Upper lobe of left lung (tissue), 6 donors: ENCODE results near the gene DMD. TPM values are rescaled to one million over a fixed set of nuclear protein-coding genes. Genes with fewer than 3 reads are reported as not detected.

Experiments used
- ATAC-seq, 2 donors: fragments of 200-7000 bp; cut with Tn5 transposase; one replicate each; pipeline ENCODE4 v1.9.1; 2022; ENCODE audit warnings: mild to moderate bottlenecking in 2 of 2, moderate library complexity in 2 of 2; ENCODE audit not compliant: low FRiP score in 2 of 2
- DNase-seq, 2 donors: peaks; one replicate each; pipeline ENCODE4 v3.0.0-alpha.2; 2019 to 2020
- H3K27ac ChIP-seq, 4 donors: fragments of 200-600 bp; sonication (generic); one replicate each; pipeline ENCODE4 v1.5.1; 2016 to 2019
- H3K27me3 ChIP-seq, 4 donors: fragments of 200-600 bp; sonication (generic); one replicate each; pipeline ENCODE4 v1.5.1; 2017 to 2019
- H3K36me3 ChIP-seq, 4 donors: fragments of 200-600 bp; sonication (generic); one replicate each; pipeline ENCODE4 v1.5.1; 2016 to 2019
- H3K4me1 ChIP-seq, 4 donors: fragments of 200-600 bp; sonication (generic); one replicate each; pipeline ENCODE4 v1.5.1; 2018 to 2019
- H3K4me3 ChIP-seq, 4 donors: fragments of 200-600 bp; sonication (generic); one replicate each; pipeline ENCODE4 v1.5.1; 2017 to 2019; ENCODE audit warnings: mild to moderate bottlenecking in 2 of 4, moderate library complexity in 1 of 4
- H3K9me3 ChIP-seq, 4 donors: fragments of 200-600 bp; sonication (generic); one replicate each; pipeline ENCODE4 v1.5.1; 2018 to 2019
- EP300 ChIP-seq, 4 donors: sonication (generic); formaldehyde crosslinking; IDR thresholded peaks; one replicate each; pipeline ENCODE4 v1.5.1; 2017; ENCODE audit warnings: antibody characterized with exemption in 4 of 4, control low read depth in 2 of 4
- POLR2A ChIP-seq, 4 donors: fragments of 450-650 bp; IDR thresholded peaks; one replicate each; pipeline ENCODE4 v1.5.1; 2016 to 2017; ENCODE audit warnings: antibody characterized with exemption in 4 of 4, mild to moderate bottlenecking in 2 of 4
- POLR2AphosphoS5 ChIP-seq, 2 donors: sonication (generic); formaldehyde crosslinking; IDR thresholded peaks; one replicate each; pipeline ENCODE4 v1.5.1; 2017; ENCODE audit warnings: antibody characterized with exemption in 2 of 2
- WGBS, 2 donors: methylation state at CpG; one replicate each; pipeline ENCODE4 v1.1.5; 2017 to 2018; 5-methylcytosine and 5-hydroxymethylcytosine counted together
- total RNA-seq, 6 donors: library from RNA; depleted of rRNA in 4 of 6; stranded (reverse); fragments of >200 nt in 4 of 6; gene quantifications; one replicate each; pipeline versions ENCODE4 v1.1.0 to v1.2.1, GENCODE V29; 2016 to 2021
- TF ChIP-seq, protein P1 (sequence below), 6 experiments: fragments of 450-650 bp in 4 of 6; fragments of 200-600 bp in 2 of 6; sonication (generic) in 2 of 6; IDR thresholded peaks; one replicate each; pipeline ENCODE4 v1.5.1; 2016 to 2019; ENCODE audit warnings: antibody characterized with exemption in 6 of 6
- donor health status: DM: no; HTN: no; CAD: no; lungs with moderate emphysema.
- donor health status: DM: no; HTN: yes; CAD: no; lungs with severe emphysema.

DMD gene
- total RNA-seq, 6 donors from 2014 or later: 12.5 to 37.0 (median 24.0) TPM

DNA sequence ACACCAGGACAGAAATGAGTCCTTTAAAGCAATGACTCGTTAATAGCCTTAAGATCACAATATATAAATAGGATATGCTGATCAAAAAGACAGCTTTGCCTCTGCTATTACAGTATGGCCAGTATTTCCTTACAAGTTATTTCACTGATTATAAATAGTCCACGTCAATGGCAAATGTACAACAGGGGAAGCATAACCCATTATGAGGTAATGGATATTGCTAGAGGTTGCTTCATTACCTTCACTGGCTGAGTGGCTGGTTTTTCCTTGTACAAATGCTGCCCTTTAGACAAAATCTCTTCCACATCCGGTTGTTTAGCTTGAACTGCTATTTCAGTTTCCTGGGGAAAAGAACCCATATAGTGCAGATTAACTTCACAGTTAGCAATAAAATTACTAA is 1374.9 kb downstream of the DMD start:
- ATAC-seq (no peak), DNase-seq (no peak)
- Histone ChIP-seq H3K9me3 (no peaks in the 10 kb centered on the region), H3K27ac (no peak overlapping the region), H3K4me1 (no peaks in the 10 kb centered on the region), H3K36me3 (no peaks in the 10 kb centered on the region), H3K27me3 (no peaks in the 10 kb centered on the region), H3K4me3 (no peak overlapping the region)
- TF ChIP-seq POLR2AphosphoS5 (IDR thresholded peaks at IDR 0.05): no peak
- TF ChIP-seq, protein P1, sequence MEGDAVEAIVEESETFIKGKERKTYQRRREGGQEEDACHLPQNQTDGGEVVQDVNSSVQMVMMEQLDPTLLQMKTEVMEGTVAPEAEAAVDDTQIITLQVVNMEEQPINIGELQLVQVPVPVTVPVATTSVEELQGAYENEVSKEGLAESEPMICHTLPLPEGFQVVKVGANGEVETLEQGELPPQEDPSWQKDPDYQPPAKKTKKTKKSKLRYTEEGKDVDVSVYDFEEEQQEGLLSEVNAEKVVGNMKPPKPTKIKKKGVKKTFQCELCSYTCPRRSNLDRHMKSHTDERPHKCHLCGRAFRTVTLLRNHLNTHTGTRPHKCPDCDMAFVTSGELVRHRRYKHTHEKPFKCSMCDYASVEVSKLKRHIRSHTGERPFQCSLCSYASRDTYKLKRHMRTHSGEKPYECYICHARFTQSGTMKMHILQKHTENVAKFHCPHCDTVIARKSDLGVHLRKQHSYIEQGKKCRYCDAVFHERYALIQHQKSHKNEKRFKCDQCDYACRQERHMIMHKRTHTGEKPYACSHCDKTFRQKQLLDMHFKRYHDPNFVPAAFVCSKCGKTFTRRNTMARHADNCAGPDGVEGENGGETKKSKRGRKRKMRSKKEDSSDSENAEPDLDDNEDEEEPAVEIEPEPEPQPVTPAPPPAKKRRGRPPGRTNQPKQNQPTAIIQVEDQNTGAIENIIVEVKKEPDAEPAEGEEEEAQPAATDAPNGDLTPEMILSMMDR (IDR thresholded peaks at IDR 0.05): no peak
- TF ChIP-seq EP300 (IDR thresholded peaks at IDR 0.05): no peak
- no peak for TF ChIP-seq POLR2A (IDR thresholded peaks at IDR 0.05)
- WGBS, 2 donors: 64% methylated on average over 3 of the region's 3 CpGs

DNA sequence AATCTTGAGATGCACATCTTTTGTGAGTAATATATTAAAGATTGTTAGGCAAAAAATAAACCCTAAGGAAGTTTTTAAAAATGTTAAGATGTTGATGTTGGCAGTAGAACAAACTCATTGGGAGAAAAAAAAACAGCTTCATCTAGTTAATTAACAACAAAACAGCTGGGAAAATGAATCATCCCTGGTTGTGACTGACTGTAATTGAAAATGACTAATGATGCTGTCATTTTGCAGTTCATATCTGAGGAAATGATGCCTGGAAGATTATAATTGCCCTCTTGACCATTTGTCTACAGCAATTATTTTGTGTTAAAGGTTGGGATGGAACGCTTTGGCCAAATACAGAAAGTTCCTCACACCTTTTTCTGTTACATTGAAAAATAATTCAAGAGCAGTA is 1379.1 kb downstream of the DMD start:
- ATAC-seq (no peak), DNase-seq (no peak)
- 0% methylated on average over 1 of the region's 1 CpG for WGBS, 2 donors
- H3K4me1 ChIP-seq: no peaks in the 10 kb centered on the region
- H3K27me3 ChIP-seq: no peaks in the 10 kb centered on the region
- no peak overlapping the region for H3K4me3 ChIP-seq
- H3K27ac ChIP-seq: no peak overlapping the region
- H3K9me3 ChIP-seq: no peaks in the 10 kb centered on the region
- no peaks in the 10 kb centered on the region for H3K36me3 ChIP-seq
- TF ChIP-seq EP300 (IDR thresholded peaks at IDR 0.05): no peak
- TF ChIP-seq POLR2A (IDR thresholded peaks at IDR 0.05): no peak
- TF ChIP-seq, protein P1 (IDR thresholded peaks at IDR 0.05): no peak
- no peak for TF ChIP-seq POLR2AphosphoS5 (IDR thresholded peaks at IDR 0.05)

DNA sequence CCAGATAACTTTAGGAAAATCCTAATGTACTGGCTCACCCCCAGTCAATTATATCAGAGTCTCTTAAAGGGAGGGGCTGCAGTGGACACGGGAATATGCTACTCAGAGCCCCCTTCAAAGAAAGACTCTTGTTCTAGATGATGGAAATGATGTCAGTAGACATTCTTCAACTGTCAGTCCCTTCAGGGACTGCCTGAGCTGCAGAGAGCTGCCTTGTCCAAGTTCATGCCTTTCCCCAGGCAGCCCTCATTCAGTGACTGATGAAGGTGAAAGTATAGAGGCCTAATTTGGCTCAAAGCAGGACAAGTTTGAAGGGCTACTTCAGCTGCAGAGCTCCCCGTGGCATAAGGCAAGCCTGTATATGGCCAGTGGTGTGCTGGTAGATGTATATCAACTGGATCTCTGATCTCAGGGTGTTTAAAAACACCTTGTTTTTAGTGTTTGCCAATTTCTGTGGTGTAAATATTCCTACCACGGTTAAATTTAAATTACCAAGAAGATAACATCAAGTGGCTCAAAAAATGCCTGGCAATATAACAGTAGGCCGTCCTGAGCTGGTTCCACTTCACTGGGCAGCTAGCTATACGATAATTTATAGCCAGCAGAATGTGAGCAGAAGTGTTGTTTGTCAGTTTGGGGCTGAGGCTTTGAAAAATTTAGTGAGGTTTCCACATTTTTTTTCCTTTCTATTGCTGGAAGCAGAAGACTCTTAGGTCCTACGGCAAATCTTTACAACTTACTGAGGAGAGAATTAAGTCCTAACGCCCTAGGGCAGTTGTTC is 1390.7 kb downstream of the DMD start:
- ATAC-seq: no peak
- Histone ChIP-seq H3K4me1 (no peaks in the 10 kb centered on the region), H3K27me3 (no peaks in the 10 kb centered on the region), H3K4me3 (no peak overlapping the region), H3K36me3 (no peaks in the 10 kb centered on the region), H3K9me3 (no peaks in the 10 kb centered on the region), H3K27ac (no peak overlapping the region)
- WGBS, 2 donors: 60 to 85% methylated on average over 6 to 7 of the region's 7 CpGs
- no peak for TF ChIP-seq POLR2AphosphoS5 (IDR thresholded peaks at IDR 0.05)
- no peak for TF ChIP-seq EP300 (IDR thresholded peaks at IDR 0.05)
- TF ChIP-seq POLR2A (IDR thresholded peaks at IDR 0.05): no peak
- TF ChIP-seq, protein P1 (IDR thresholded peaks at IDR 0.05): no peak
- DNase-seq: no peak

DNA sequence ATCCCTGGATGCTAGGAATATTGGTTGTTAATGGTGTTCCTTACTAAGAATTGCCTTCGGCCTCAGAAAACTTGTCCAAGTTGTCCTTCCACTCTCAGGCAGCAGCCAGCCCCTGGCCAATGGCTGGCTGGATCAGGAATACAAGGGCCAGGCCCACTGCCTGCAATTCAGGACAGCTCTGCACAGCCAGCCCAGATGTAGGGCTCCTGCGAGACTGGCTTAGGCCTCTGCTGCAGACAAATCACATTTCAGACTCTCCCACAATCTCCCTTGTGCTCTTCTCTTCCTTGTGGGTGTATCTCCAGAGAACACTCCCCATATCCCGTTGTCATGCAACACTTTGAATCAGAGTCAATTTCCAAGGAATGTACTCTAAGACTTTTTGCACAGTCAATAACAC is 1391.9 kb downstream of the DMD start:
- H3K4me3 ChIP-seq: no peak overlapping the region
- no peak for TF ChIP-seq EP300 (IDR thresholded peaks at IDR 0.05)
- no peak for TF ChIP-seq POLR2AphosphoS5 (IDR thresholded peaks at IDR 0.05)
- no peak for TF ChIP-seq POLR2A (IDR thresholded peaks at IDR 0.05)
- TF ChIP-seq, protein P1 (IDR thresholded peaks at IDR 0.05): no peak
- H3K4me1 ChIP-seq: no peaks in the 10 kb centered on the region
- DNase-seq (no peak), ATAC-seq (no peak)
- no peak overlapping the region for H3K27ac ChIP-seq
- no peaks in the 10 kb centered on the region for H3K27me3 ChIP-seq
- H3K36me3 ChIP-seq: no peaks in the 10 kb centered on the region
- WGBS, 2 donors: 68 to 76% methylated on average over 3 of the region's 3 CpGs
- H3K9me3 ChIP-seq: no peaks in the 10 kb centered on the region

DNA sequence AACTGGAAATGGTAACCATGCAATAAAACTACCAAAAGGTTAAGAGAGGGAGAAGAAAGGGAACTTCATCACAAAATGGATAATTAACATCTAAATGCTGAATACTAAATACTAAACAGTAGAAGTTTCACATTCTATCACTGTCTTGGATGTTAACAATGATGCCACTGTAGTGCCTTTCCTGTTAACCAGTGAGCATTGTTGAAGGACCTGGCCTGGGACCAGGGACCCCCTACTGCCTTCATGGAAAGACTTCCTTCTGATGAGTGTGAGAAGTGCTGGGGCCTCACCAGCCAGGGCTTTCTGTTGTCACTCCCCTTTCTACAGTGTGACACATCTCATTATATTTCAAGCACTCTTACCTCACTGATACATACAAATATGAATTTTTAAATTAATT is 1400.2 kb downstream of the DMD start:
- H3K27ac ChIP-seq: no peak overlapping the region
- no peak overlapping the region for H3K4me3 ChIP-seq
- no peaks in the 10 kb centered on the region for H3K27me3 ChIP-seq
- no peaks in the 10 kb centered on the region for H3K4me1 ChIP-seq
- ATAC-seq: no peak
- TF ChIP-seq EP300 (IDR thresholded peaks at IDR 0.05): no peak
- no peak for TF ChIP-seq POLR2AphosphoS5 (IDR thresholded peaks at IDR 0.05)
- TF ChIP-seq, protein P1 (IDR thresholded peaks at IDR 0.05): no peak
- TF ChIP-seq POLR2A (IDR thresholded peaks at IDR 0.05): no peak
- DNase-seq: no peak
- H3K9me3 ChIP-seq: no peaks in the 10 kb centered on the region
- H3K36me3 ChIP-seq: no peaks in the 10 kb centered on the region
